SK-N-SH (cell line): Measurements from ENCODE around the gene TDP1. TPM values are rescaled to one million over a fixed set of nuclear protein-coding genes. Genes with fewer than 3 reads are reported as not detected.

Experiments used
- CTCF ChIA-PET: fragments of 300-600, 350-600 bp; formaldehyde crosslinking; extraction: SDS; loops from one replicate; lab custom pipeline; 2021; lab: Yijun Ruan, JAX
- POLR2A ChIA-PET: fragments of 350-600 bp; sonication (Branson Sonifier 250); formaldehyde crosslinking; extraction: SDS; loops from one replicate; lab custom pipeline; 2020; ENCODE audit warnings: antibody characterized with exemption, inconsistent platforms; lab: Yijun Ruan, JAX
- DNase-seq: peaks from one replicate; pipeline ENCODE4 v3.0.0; 2012
- H2AFZ ChIP-seq: fragments of 200-600 bp; sonication (generic); 2 replicates; pipeline ENCODE4 v1.8.1; 2016; ENCODE audit warnings: antibody characterized with exemption, mild to moderate bottlenecking, low read depth
- H3F3A ChIP-seq: fragments of 200-600 bp; sonication (generic); replicated peaks from 2 replicates; pipeline ENCODE3; 2016; ENCODE audit warnings: antibody characterized with exemption, mild to moderate bottlenecking; ENCODE audit not compliant: insufficient read depth
- H3K27ac ChIP-seq, 2 experiments: fragments of 200-500 bp in 1 of 2; fragments of 200-600 bp in 1 of 2; sonication (Bioruptor generic) in 1 of 2; sonication (generic), shearing (Covaris generic) in 1 of 2; 2 replicates each; pipeline versions ENCODE4 v1.5.1 to v1.6.1; 2014 to 2016; ENCODE audit warnings: low read depth in 2 of 2, inconsistent platforms in 1 of 2, low read length in 1 of 2, mild to moderate bottlenecking in 1 of 2, mixed read lengths in 1 of 2
- H3K27me3 ChIP-seq: fragments of 200-600 bp; sonication (generic), shearing (Covaris generic); 2 replicates; pipeline ENCODE4 v1.6.1; 2016; ENCODE audit warnings: mixed run types; ENCODE audit not compliant: insufficient read depth
- H3K36me3 ChIP-seq, 2 experiments: fragments of 200-500 bp in 1 of 2; fragments of 200-600 bp in 1 of 2; sonication (Bioruptor generic) in 1 of 2; sonication (generic) in 1 of 2; replicated peaks in 1 of 2; 2 replicates each; pipeline versions ENCODE3 to v1.5.1; 2014 to 2016; ENCODE audit warnings: low read length in 1 of 2, mild to moderate bottlenecking in 1 of 2; ENCODE audit not compliant: insufficient read depth in 2 of 2, control insufficient read depth in 1 of 2
- H3K4me1 ChIP-seq, 2 experiments: fragments of 200-500 bp in 1 of 2; fragments of 200-600 bp in 1 of 2; sonication (Bioruptor generic) in 1 of 2; sonication (generic), shearing (Covaris generic) in 1 of 2; 2 replicates each; pipeline versions ENCODE4 v1.5.1 to v1.6.1; 2014 to 2016; ENCODE audit warnings: low read depth in 1 of 2, low read length in 1 of 2, mixed run types in 1 of 2; ENCODE audit not compliant: insufficient read depth in 2 of 2, control insufficient read depth in 1 of 2
- H3K4me2 ChIP-seq: fragments of 200-600 bp; sonication (generic), shearing (Covaris generic); 2 replicates; pipeline ENCODE4 v1.6.1; 2017; ENCODE audit warnings: mixed run types
- H3K4me3 ChIP-seq, 2 experiments: fragments of 200-500 bp in 1 of 2; fragments of 200-600 bp in 1 of 2; sonication (Bioruptor generic) in 1 of 2; sonication (generic), shearing (Covaris generic) in 1 of 2; 2 replicates each; pipeline versions ENCODE4 v1.5.1 to v1.8.1; 2014 to 2016; ENCODE audit warnings: low read depth in 2 of 2, inconsistent platforms in 1 of 2, low read length in 1 of 2, mild to moderate bottlenecking in 1 of 2, mixed read lengths in 1 of 2, moderate library complexity in 1 of 2
- H3K79me2 ChIP-seq: fragments of 200-600 bp; sonication (generic); 2 replicates; pipeline ENCODE4 v1.8.1; 2017; ENCODE audit warnings: mild to moderate bottlenecking; ENCODE audit not compliant: insufficient read depth
- H3K9ac ChIP-seq: fragments of 200-600 bp; sonication (generic); 2 replicates; pipeline ENCODE4 v1.6.1; 2017; ENCODE audit warnings: mixed run types
- H3K9me2 ChIP-seq: fragments of 200-600 bp; sonication (generic); 2 replicates; pipeline ENCODE4 v1.6.1; 2017; ENCODE audit warnings: mixed run types
- H3K9me3 ChIP-seq: fragments of 200-600 bp; sonication (generic); 2 replicates; pipeline ENCODE4 v1.6.1; 2017; ENCODE audit warnings: mixed run types, mild to moderate bottlenecking, moderate library complexity
- H4K20me1 ChIP-seq: fragments of 200-600 bp; sonication (generic); 2 replicates; pipeline ENCODE4 v1.6.1; 2017; ENCODE audit warnings: mild to moderate bottlenecking, mixed run types; ENCODE audit not compliant: insufficient read depth
- EP300 ChIP-seq, 2 experiments: IDR thresholded peaks; 2 replicates each; pipeline versions ENCODE4 v1.4.0 to v1.6.1; 2012; ENCODE audit warnings: borderline replicate concordance in 1 of 2, low read depth in 1 of 2, low read length in 1 of 2
- EZH2phosphoT487 ChIP-seq: fragments of 200-600 bp; sonication (generic); IDR thresholded peaks from 2 replicates; pipeline ENCODE4 v1.6.1; 2017; ENCODE audit warnings: low read depth, mixed run types, mild to moderate bottlenecking, antibody characterized with exemption, moderate library complexity, borderline replicate concordance
- FOXJ3 ChIP-seq: sonication (generic); formaldehyde crosslinking; IDR thresholded peaks from 2 replicates; pipeline ENCODE4 v1.5.1; 2020; ENCODE audit warnings: mild to moderate bottlenecking, missing genetic modification reagents
- IRF3 ChIP-seq: fragments of 150-350 bp; IDR thresholded peaks from 2 replicates; pipeline ENCODE4 v1.6.1; 2016; ENCODE audit warnings: mild to moderate bottlenecking, low read depth, low read length
- NFIC ChIP-seq: IDR thresholded peaks from 2 replicates; pipeline ENCODE4 v1.4.0; 2012; ENCODE audit warnings: borderline replicate concordance
- REST ChIP-seq: IDR thresholded peaks from 2 replicates; pipeline ENCODE4 v1.6.1; 2012; ENCODE audit warnings: mild to moderate bottlenecking, low read depth, low read length, moderate library complexity
- RXRA ChIP-seq: IDR thresholded peaks from 2 replicates; pipeline ENCODE4 v1.4.0; 2012; ENCODE audit warnings: low read depth, mild to moderate bottlenecking, borderline replicate concordance
- SMC3 ChIP-seq: IDR thresholded peaks from 2 replicates; pipeline ENCODE4 v1.6.1; 2012; ENCODE audit warnings: low read depth, low read length, improper control_type of control experiment
- USF1 ChIP-seq: IDR thresholded peaks from 2 replicates; pipeline ENCODE4 v1.4.0; 2012; ENCODE audit warnings: low read depth, borderline replicate concordance
- USF2 ChIP-seq: fragments of 150-350 bp; IDR thresholded peaks from 2 replicates; pipeline ENCODE4 v1.6.1; 2017; ENCODE audit warnings: antibody characterized with exemption, low read length, low read depth, borderline replicate concordance
- WGBS: methylation state at CpG from one replicate; pipeline ENCODE4 v1.1.6; 2017; ENCODE audit warnings: low lambda C conversion rate; 5-methylcytosine and 5-hydroxymethylcytosine counted together
- polyA plus RNA-seq, 3 experiments: library from polyadenylated mRNA; depleted of rRNA; stranded (reverse); fragments of >200 nt; gene quantifications; 2 replicates each; pipeline ENCODE4 v1.2.3, GENCODE V29; 2012

The TDP1 gene
- polyA plus RNA-seq, 1 of the 3 experiments (the other 2 are of a cell fraction): 14.5 TPM

- Histone ChIP-seq H3K4me3 (peak overlapping the region; percentile 50 to 54), H3K4me2 (peak overlapping the region; percentile 85), H3K9ac (no peak overlapping the region)
- 10% methylated on average over 27 of the region's 60 CpGs for WGBS
- CTCF ChIA-PET: interaction anchor here (0.7 to 2.1 kb wide), 11 partner anchors 9 to 195 kb away, joined by 3 to 24 read pairs (median 6); no protein-coding TSS in a partner anchor
- TF ChIP-seq EZH2phosphoT487: 0 out of 2 replicates have a peak, but pooled peaks have one; percentile 13
- no peak for TF ChIP-seq RXRA
- TF ChIP-seq, all 33 proteins: peak for 1
- H4K20me1 ChIP-seq: no peaks in the 10 kb centered on the region
- no peaks in the 10 kb centered on the region for H3K9me3 ChIP-seq
- no peak overlapping the region for H3K27ac ChIP-seq
- H3K36me3 ChIP-seq: no peaks in the 10 kb centered on the region
- peaks cover 2% of the 10 kb centered on the region for H3F3A ChIP-seq
- H3K79me2 ChIP-seq: no peaks in the 10 kb centered on the region
- no peaks in the 10 kb centered on the region for H3K9me2 ChIP-seq
- H3K27me3 ChIP-seq: peaks cover 35% of the 10 kb centered on the region
- H2AFZ ChIP-seq: peak overlapping the region; percentile 60; the same call in 1 of the 2 replicates
- DNase-seq: peak; percentile 65
- peaks cover 0 to 16% of the 10 kb centered on the region in 2 experiments; a peak in 1 of 4 replicates for H3K4me1 ChIP-seq
- POLR2A ChIA-PET: no interaction called here
These were observed 105.4 kb downstream of the TDP1 start for GRCh38 chr14:90060965-90061684.

- H3K27me3 ChIP-seq: peaks cover 35% of the 10 kb centered on the region
- H2AFZ ChIP-seq: peak within 1 kb of the TSS; percentile 60; the same call in 1 of the 2 replicates
- TF ChIP-seq FOXJ3 (CRISPR knock-in tag) (no peak), IRF3 (no peak), USF2 (no peak), NFIC (no peak), RXRA (no peak), EP300 (IDR thresholded peaks at IDR 0.05; ENCODE audit: borderline replicate concordance in 1 of 2, low read depth in 1 of 2, low read length in 1 of 2) (no peak), REST (no peak), USF1 (no peak), SMC3 (no peak)
- peak; percentile 74 for DNase-seq
- no peaks in the 10 kb centered on the region for H3K79me2 ChIP-seq
- H3K4me1 ChIP-seq: peaks cover 0 to 16% of the 10 kb centered on the region in 2 experiments; a peak in 1 of 4 replicates
- H4K20me1 ChIP-seq: no peaks in the 10 kb centered on the region
- ChIA-PET CTCF (interaction anchor here (0.6 to 2.1 kb wide), 5 partner anchors 44 to 1020 kb away, joined by 3 to 13 read pairs (median 6); no protein-coding TSS in a partner anchor), POLR2A (no interaction called here)
- H3K4me3 ChIP-seq: peak within 1 kb of the TSS; percentile 50 to 54
- WGBS: 5% methylated on average over 10 of the region's 52 CpGs
- peak within 1 kb of the TSS; percentile 85 for H3K4me2 ChIP-seq
- no peaks in the 10 kb centered on the region for H3K9me3 ChIP-seq
- no peaks in the 10 kb centered on the region for H3K36me3 ChIP-seq
- no peak within 1 kb of the TSS for H3K9ac ChIP-seq
- H3K9me2 ChIP-seq: no peaks in the 10 kb centered on the region
- H3F3A ChIP-seq: peaks cover 2% of the 10 kb centered on the region
- H3K27ac ChIP-seq: no peak within 1 kb of the TSS
These were observed 106.0 kb downstream of the TDP1 start, which contains the start of gene KCNK13 for GRCh38 chr14:90061685-90062126. Gene KCNK13, plus strand, starts transcription at chr14:90061994. Its CDS starts 212 bp downstream, at chr14:90062206.
